WTC11 (cell line): ENCODE measurements around the gene COL21A1. TPM values are rescaled to one million over a fixed set of nuclear protein-coding genes. Genes with fewer than 3 reads are reported as not detected.

Experiments
- ATAC-seq: fragments of 200-7000 bp; cut with Tn5 transposase; 2 replicates; pipeline ENCODE4 v1.10.0; 2021; ENCODE audit warnings: mild to moderate bottlenecking, moderate library complexity
- CTCF ChIA-PET: fragments of 300-600 bp; sonication (Branson Sonifier 250); formaldehyde crosslinking; loops from one replicate; lab custom pipeline; 2021; ENCODE audit warnings: antibody characterized with exemption; lab: Charles Lee
- POLR2A ChIA-PET: fragments of 350-600 bp; sonication (Branson Sonifier 250); formaldehyde crosslinking; loops from one replicate; lab custom pipeline; 2021; ENCODE audit warnings: antibody characterized with exemption; lab: Charles Lee
- DNase-seq: peaks from one replicate; pipeline ENCODE4 v3.0.0; 2021; ENCODE audit warnings: low spot score
- H3K27ac Mint-ChIP-seq: 2 replicates; pipeline ENCODE4 v1.8.0; 2021; ENCODE audit warnings: mixed read lengths
- H3K27me3 Mint-ChIP-seq: 2 replicates; pipeline ENCODE4 v1.8.0; 2021; ENCODE audit warnings: low read depth, mild to moderate bottlenecking, moderate library complexity, mixed read lengths
- H3K36me3 Mint-ChIP-seq: 2 replicates; pipeline ENCODE4 v1.8.0; 2021; ENCODE audit warnings: mixed read lengths
- H3K4me1 Mint-ChIP-seq: 2 replicates; pipeline ENCODE4 v1.8.0; 2022; ENCODE audit warnings: mixed read lengths
- H3K4me3 Mint-ChIP-seq: 2 replicates; pipeline ENCODE4 v1.8.0; 2021; ENCODE audit warnings: mild to moderate bottlenecking, moderate library complexity, mixed read lengths
- H3K9me3 Mint-ChIP-seq: 2 replicates; pipeline ENCODE4 v1.8.0; 2021; ENCODE audit warnings: mixed read lengths
- CBFB ChIP-seq: sonication (generic); formaldehyde crosslinking; IDR thresholded peaks from 2 replicates; pipeline ENCODE4 v1.8.1; 2022; ENCODE audit warnings: mild to moderate bottlenecking, low read depth, missing genetic modification reagents
- CREB1 ChIP-seq: sonication (generic); formaldehyde crosslinking; IDR thresholded peaks from 2 replicates; pipeline ENCODE4 v1.8.0; 2023; ENCODE audit warnings: mild to moderate bottlenecking, missing genetic modification reagents
- ELF4 ChIP-seq: sonication (generic); formaldehyde crosslinking; IDR thresholded peaks from 2 replicates; pipeline ENCODE4 v1.8.1; 2022; ENCODE audit warnings: low read depth, mild to moderate bottlenecking, moderate library complexity, missing genetic modification reagents
- GRHL2 ChIP-seq: fragments of 250-450 bp; sonication (Bioruptor Pico); IDR thresholded peaks from 2 replicates; pipeline ENCODE4 v1.8.0; 2022; ENCODE audit warnings: mild to moderate bottlenecking, moderate library complexity; ENCODE audit not compliant: insufficient replicate concordance, severe bottlenecking
- IRF2 ChIP-seq: sonication (generic); formaldehyde crosslinking; IDR thresholded peaks from 2 replicates; pipeline ENCODE4 v1.8.0; 2022; ENCODE audit warnings: low read depth, missing genetic modification reagents, borderline replicate concordance
- ZNF138 ChIP-seq: sonication (generic); formaldehyde crosslinking; conservative IDR thresholded peaks from 2 replicates; pipeline ENCODE4 v1.8.1; 2022; ENCODE audit warnings: mild to moderate bottlenecking, moderate library complexity, missing genetic modification reagents
- ZNF416 ChIP-seq: fragments of 250-450 bp; sonication (Bioruptor Pico); IDR thresholded peaks from 2 replicates; pipeline ENCODE4 v1.9.0; 2021; ENCODE audit warnings: mild to moderate bottlenecking, inconsistent platforms
- total RNA-seq: library from RNA; stranded (reverse); gene quantifications from 3 replicates; pipeline ENCODE4 v1.2.3, GENCODE V29; 2021
- TF ChIP-seq, protein P1 (sequence below): sonication (generic); formaldehyde crosslinking; IDR thresholded peaks from 2 replicates; pipeline ENCODE4 v1.8.0; 2023; ENCODE audit warnings: mild to moderate bottlenecking, missing genetic modification reagents
- TF ChIP-seq, protein P2 (sequence below): fragments of 250-450 bp; sonication (Bioruptor Pico); IDR thresholded peaks from 2 replicates; pipeline ENCODE4 v1.8.0; 2021; ENCODE audit warnings: mild to moderate bottlenecking
- TF ChIP-seq, protein P3 (sequence below): fragments of 250-450 bp; sonication (Bioruptor Pico); IDR thresholded peaks from 2 replicates; pipeline ENCODE4 v1.9.0; 2021; ENCODE audit warnings: mild to moderate bottlenecking
- TF ChIP-seq, protein P4 (sequence below): fragments of 250-450 bp; sonication (Bioruptor Pico); IDR thresholded peaks from 2 replicates; pipeline ENCODE4 v1.9.0; 2021; ENCODE audit warnings: mild to moderate bottlenecking, borderline replicate concordance
- TF ChIP-seq, protein P5 (sequence below): sonication (generic); formaldehyde crosslinking; IDR thresholded peaks from 2 replicates; pipeline ENCODE4 v1.8.1; 2023; ENCODE audit warnings: mild to moderate bottlenecking, missing genetic modification reagents, moderate library complexity
- TF ChIP-seq, protein P6 (sequence below): sonication (generic); formaldehyde crosslinking; IDR thresholded peaks from 2 replicates; pipeline ENCODE4 v1.8.1; 2023; ENCODE audit warnings: mild to moderate bottlenecking, missing genetic modification reagents, borderline replicate concordance

Gene COL21A1
- total RNA-seq, 1 experiment from 2014 or later: 4.4 TPM

DNA sequence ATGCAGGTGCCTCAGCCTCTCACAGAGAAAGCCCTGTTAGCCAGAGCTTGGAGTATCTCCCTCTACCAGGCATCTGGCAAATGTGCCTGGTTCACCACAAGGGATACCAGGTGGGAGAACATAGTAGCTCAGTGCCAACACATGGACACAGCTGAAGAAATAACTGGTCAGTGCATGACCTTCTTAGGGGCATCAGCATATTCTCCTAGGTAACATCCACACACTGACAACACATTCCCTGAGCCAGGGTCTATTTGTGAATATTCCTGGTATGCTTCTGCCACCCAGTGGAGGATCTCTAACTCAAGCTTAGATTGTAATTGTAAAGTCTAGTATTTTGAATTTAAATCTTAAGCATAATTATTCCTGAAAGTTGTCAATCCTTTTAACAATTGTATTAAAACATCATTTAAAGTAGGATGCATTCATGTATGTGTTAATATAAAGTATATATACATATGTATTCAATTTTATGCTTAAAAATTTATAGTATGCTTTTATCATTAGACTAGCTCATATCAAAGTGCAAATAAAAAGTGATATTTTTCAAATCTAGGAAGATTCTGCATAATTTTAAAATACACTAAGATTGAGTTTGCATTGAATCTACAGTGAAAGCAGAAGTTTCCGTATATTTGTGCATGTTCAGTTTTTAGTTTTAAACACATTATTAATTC is 45.3 kb upstream of the COL21A1 start:
- TF ChIP-seq GRHL2 (no peak), ELF4 (CRISPR knock-in tag) (no peak), IRF2 (CRISPR knock-in tag) (no peak)
- TF ChIP-seq, protein P1, sequence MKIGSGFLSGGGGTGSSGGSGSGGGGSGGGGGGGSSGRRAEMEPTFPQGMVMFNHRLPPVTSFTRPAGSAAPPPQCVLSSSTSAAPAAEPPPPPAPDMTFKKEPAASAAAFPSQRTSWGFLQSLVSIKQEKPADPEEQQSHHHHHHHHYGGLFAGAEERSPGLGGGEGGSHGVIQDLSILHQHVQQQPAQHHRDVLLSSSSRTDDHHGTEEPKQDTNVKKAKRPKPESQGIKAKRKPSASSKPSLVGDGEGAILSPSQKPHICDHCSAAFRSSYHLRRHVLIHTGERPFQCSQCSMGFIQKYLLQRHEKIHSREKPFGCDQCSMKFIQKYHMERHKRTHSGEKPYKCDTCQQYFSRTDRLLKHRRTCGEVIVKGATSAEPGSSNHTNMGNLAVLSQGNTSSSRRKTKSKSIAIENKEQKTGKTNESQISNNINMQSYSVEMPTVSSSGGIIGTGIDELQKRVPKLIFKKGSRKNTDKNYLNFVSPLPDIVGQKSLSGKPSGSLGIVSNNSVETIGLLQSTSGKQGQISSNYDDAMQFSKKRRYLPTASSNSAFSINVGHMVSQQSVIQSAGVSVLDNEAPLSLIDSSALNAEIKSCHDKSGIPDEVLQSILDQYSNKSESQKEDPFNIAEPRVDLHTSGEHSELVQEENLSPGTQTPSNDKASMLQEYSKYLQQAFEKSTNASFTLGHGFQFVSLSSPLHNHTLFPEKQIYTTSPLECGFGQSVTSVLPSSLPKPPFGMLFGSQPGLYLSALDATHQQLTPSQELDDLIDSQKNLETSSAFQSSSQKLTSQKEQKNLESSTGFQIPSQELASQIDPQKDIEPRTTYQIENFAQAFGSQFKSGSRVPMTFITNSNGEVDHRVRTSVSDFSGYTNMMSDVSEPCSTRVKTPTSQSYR (CRISPR knock-in tag): no peak
- TF ChIP-seq, protein P2, sequence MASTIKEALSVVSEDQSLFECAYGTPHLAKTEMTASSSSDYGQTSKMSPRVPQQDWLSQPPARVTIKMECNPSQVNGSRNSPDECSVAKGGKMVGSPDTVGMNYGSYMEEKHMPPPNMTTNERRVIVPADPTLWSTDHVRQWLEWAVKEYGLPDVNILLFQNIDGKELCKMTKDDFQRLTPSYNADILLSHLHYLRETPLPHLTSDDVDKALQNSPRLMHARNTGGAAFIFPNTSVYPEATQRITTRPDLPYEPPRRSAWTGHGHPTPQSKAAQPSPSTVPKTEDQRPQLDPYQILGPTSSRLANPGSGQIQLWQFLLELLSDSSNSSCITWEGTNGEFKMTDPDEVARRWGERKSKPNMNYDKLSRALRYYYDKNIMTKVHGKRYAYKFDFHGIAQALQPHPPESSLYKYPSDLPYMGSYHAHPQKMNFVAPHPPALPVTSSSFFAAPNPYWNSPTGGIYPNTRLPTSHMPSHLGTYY (CRISPR knock-in tag): no peak
- TF ChIP-seq, protein P3, sequence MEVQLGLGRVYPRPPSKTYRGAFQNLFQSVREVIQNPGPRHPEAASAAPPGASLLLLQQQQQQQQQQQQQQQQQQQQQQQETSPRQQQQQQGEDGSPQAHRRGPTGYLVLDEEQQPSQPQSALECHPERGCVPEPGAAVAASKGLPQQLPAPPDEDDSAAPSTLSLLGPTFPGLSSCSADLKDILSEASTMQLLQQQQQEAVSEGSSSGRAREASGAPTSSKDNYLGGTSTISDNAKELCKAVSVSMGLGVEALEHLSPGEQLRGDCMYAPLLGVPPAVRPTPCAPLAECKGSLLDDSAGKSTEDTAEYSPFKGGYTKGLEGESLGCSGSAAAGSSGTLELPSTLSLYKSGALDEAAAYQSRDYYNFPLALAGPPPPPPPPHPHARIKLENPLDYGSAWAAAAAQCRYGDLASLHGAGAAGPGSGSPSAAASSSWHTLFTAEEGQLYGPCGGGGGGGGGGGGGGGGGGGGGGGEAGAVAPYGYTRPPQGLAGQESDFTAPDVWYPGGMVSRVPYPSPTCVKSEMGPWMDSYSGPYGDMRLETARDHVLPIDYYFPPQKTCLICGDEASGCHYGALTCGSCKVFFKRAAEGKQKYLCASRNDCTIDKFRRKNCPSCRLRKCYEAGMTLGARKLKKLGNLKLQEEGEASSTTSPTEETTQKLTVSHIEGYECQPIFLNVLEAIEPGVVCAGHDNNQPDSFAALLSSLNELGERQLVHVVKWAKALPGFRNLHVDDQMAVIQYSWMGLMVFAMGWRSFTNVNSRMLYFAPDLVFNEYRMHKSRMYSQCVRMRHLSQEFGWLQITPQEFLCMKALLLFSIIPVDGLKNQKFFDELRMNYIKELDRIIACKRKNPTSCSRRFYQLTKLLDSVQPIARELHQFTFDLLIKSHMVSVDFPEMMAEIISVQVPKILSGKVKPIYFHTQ (CRISPR knock-in tag): no peak
- TF ChIP-seq, protein P4, sequence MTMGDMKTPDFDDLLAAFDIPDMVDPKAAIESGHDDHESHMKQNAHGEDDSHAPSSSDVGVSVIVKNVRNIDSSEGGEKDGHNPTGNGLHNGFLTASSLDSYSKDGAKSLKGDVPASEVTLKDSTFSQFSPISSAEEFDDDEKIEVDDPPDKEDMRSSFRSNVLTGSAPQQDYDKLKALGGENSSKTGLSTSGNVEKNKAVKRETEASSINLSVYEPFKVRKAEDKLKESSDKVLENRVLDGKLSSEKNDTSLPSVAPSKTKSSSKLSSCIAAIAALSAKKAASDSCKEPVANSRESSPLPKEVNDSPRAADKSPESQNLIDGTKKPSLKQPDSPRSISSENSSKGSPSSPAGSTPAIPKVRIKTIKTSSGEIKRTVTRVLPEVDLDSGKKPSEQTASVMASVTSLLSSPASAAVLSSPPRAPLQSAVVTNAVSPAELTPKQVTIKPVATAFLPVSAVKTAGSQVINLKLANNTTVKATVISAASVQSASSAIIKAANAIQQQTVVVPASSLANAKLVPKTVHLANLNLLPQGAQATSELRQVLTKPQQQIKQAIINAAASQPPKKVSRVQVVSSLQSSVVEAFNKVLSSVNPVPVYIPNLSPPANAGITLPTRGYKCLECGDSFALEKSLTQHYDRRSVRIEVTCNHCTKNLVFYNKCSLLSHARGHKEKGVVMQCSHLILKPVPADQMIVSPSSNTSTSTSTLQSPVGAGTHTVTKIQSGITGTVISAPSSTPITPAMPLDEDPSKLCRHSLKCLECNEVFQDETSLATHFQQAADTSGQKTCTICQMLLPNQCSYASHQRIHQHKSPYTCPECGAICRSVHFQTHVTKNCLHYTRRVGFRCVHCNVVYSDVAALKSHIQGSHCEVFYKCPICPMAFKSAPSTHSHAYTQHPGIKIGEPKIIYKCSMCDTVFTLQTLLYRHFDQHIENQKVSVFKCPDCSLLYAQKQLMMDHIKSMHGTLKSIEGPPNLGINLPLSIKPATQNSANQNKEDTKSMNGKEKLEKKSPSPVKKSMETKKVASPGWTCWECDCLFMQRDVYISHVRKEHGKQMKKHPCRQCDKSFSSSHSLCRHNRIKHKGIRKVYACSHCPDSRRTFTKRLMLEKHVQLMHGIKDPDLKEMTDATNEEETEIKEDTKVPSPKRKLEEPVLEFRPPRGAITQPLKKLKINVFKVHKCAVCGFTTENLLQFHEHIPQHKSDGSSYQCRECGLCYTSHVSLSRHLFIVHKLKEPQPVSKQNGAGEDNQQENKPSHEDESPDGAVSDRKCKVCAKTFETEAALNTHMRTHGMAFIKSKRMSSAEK (CRISPR knock-in tag): no peak
- TF ChIP-seq, all 79 proteins: peak for 0
- CTCF ChIA-PET: interaction anchor here (0.6 to 3.4 kb wide), 31 partner anchors 13 to 1017 kb away, joined by 3 to 23 read pairs (median 4); partner anchors contain the start of gene COL21A1
- no peak overlapping the region for H3K4me3 Mint-ChIP-seq
- H3K27me3 Mint-ChIP-seq: no peaks in the 10 kb centered on the region
- no peaks in the 10 kb centered on the region for H3K36me3 Mint-ChIP-seq
- peaks cover 3% of the 10 kb centered on the region for H3K4me1 Mint-ChIP-seq
- POLR2A ChIA-PET: no interaction called here
- H3K27ac Mint-ChIP-seq: no peak overlapping the region
- no peaks in the 10 kb centered on the region for H3K9me3 Mint-ChIP-seq
- peak; percentile 94 for ATAC-seq
- peak; percentile 25 for DNase-seq

DNA sequence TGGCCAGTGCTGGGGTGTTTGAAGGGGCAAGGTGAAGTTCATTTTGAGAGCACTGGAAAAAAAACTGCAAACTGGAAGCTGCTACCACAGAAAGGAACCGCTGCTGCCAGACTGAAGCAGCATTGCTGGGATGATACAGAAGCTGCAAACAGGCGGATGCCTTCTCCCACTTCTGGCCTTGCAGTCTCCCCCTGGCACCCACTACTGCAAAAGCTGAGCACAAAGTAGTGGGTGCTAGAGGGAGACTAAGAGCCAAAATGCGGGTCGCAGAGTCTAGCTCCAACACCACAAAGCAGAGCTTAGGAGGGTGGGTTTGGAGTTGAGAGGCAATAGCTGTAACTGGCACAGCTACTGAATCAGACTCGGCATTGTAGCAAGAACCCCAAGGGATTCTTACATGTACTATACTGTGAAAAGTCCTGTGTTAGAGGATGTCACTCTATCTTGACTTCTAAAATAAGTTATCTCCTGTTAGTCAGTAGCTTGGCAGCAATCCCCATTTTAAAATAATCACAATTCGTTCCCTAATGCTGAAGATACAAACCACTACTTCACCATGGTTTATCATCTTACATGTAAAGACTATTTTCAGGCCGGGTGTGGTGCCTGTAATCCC is 44.0 kb upstream of the COL21A1 start:
- H3K4me3 Mint-ChIP-seq: no peak overlapping the region
- no peaks in the 10 kb centered on the region for H3K36me3 Mint-ChIP-seq
- no peak for DNase-seq
- H3K27me3 Mint-ChIP-seq: no peaks in the 10 kb centered on the region
- ChIA-PET POLR2A (no interaction called here), CTCF (interaction anchor here (0.8 to 3.4 kb wide), 10 partner anchors 10 to 1015 kb away, joined by 3 to 23 read pairs (median 6); partner anchors contain the start of gene COL21A1)
- H3K4me1 Mint-ChIP-seq: peaks cover 3% of the 10 kb centered on the region
- H3K9me3 Mint-ChIP-seq: no peaks in the 10 kb centered on the region
- no peak overlapping the region for H3K27ac Mint-ChIP-seq
- ATAC-seq: no peak
- TF ChIP-seq CREB1 (CRISPR knock-in tag) (no peak), ZNF138 (CRISPR knock-in tag) (no peak), CBFB (no peak), ZNF416 (CRISPR knock-in tag) (no peak)
- TF ChIP-seq, protein P5, sequence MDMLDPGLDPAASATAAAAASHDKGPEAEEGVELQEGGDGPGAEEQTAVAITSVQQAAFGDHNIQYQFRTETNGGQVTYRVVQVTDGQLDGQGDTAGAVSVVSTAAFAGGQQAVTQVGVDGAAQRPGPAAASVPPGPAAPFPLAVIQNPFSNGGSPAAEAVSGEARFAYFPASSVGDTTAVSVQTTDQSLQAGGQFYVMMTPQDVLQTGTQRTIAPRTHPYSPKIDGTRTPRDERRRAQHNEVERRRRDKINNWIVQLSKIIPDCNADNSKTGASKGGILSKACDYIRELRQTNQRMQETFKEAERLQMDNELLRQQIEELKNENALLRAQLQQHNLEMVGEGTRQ (CRISPR knock-in tag): no peak
- TF ChIP-seq, protein P6, sequence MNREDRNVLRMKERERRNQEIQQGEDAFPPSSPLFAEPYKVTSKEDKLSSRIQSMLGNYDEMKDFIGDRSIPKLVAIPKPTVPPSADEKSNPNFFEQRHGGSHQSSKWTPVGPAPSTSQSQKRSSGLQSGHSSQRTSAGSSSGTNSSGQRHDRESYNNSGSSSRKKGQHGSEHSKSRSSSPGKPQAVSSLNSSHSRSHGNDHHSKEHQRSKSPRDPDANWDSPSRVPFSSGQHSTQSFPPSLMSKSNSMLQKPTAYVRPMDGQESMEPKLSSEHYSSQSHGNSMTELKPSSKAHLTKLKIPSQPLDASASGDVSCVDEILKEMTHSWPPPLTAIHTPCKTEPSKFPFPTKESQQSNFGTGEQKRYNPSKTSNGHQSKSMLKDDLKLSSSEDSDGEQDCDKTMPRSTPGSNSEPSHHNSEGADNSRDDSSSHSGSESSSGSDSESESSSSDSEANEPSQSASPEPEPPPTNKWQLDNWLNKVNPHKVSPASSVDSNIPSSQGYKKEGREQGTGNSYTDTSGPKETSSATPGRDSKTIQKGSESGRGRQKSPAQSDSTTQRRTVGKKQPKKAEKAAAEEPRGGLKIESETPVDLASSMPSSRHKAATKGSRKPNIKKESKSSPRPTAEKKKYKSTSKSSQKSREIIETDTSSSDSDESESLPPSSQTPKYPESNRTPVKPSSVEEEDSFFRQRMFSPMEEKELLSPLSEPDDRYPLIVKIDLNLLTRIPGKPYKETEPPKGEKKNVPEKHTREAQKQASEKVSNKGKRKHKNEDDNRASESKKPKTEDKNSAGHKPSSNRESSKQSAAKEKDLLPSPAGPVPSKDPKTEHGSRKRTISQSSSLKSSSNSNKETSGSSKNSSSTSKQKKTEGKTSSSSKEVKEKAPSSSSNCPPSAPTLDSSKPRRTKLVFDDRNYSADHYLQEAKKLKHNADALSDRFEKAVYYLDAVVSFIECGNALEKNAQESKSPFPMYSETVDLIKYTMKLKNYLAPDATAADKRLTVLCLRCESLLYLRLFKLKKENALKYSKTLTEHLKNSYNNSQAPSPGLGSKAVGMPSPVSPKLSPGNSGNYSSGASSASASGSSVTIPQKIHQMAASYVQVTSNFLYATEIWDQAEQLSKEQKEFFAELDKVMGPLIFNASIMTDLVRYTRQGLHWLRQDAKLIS (CRISPR knock-in tag): no peak
